ENCODE measurements around the gene PIGX.

PIGX gene

GRCh38 chr3:196754091-196754981 lies 42.2 kb downstream of the PIGX start:
- in situ Hi-C loops (cut with MboI; ENCODE audit: low sequenced_read_pairs): no loop called here

GRCh38 chr3:196756732-196757131 lies 44.6 kb downstream of the PIGX start:
- in situ Hi-C loops (cut with MboI; ENCODE audit: low sequenced_read_pairs): no loop called here

- in situ Hi-C loops (cut with MboI; ENCODE audit: low sequenced_read_pairs): no loop called here
Measured at GRCh38 chr3:196757876-196758739, 45.9 kb downstream of the PIGX start.

DNA sequence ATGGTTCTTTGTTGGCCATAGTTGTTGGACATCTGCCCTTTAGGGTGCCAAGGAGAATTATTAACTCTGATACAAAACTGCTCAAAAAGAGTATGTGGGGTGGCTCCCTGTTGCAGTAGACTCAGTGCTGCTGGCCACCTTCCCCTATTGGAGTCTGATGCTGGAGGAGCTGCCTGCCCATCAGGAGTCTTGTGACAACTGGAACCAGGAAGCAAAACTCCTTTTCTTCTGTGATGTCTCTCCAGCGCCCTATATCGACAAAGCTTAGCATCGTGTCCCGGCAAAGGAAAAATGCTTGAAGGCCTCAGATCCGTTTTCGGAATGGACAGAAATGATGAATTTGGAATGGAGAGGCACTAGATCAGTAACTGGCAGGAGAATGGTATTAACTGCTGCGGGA lies 51.0 kb downstream of the PIGX start:
- in situ Hi-C loops (cut with MboI; ENCODE audit: low sequenced_read_pairs): no loop called here

DNA sequence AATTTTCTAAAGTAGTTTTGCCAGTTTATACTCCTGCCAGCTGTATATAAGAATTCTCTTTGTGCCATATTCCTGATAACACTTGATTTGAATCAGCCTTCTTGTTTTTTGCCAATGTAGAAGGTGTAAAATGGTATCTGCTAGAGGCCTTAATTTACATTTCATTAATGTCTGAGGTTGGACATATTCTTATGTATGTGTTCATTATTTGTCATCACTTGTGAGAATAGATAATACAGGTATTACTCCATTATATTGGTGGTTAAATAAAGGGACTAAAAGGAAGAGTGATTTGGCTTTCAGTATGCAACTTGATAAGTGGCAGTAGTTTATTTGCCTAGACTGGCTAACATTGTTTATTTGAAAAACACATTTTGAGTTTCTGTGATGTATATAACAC lies 53.3 kb downstream of the PIGX start:
- in situ Hi-C loops (cut with MboI; ENCODE audit: low sequenced_read_pairs): no loop called here

DNA sequence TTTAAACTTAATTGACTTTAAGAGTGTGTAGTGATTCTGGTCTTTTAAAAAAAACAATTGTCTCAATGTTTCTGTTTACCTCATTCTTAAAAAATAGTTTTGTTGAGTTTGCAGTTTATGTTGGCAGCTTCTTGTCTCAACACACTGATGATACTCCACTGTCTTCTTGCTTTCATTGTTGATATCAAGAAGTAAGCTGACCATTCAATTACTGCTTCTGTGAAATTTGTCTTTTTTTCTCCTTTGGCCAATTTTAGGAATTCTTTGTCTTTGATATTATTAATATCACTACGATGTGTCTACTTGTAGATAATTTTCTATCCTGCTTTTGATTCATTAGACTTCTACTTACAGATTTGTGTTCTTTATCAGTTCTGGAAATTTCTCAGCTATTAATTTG lies 58.9 kb downstream of the PIGX start:
- in situ Hi-C loops (cut with MboI; ENCODE audit: low sequenced_read_pairs): no loop called here

DNA sequence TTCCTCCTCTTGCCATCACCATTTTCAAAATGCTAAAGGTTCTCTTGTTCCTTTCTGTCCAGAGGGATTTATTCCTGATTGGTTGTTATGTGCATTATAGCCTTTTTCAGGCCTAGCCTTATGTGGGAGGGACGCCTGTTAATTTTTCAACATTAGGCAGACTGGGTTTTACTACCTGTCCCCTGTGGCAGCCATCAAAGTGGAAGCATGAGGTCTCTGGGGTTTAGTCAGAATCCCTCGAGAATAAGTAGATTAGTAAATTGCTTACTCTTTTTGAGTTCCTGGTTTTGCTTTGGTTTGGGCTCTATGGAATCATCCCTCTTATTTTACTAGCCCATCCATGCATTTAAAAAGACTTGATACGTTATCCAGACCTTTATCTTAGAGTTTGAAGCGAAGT lies 59.9 kb downstream of the PIGX start:
- in situ Hi-C loops (cut with MboI; ENCODE audit: low sequenced_read_pairs): no loop called here

GRCh38 chr3:196772897-196773296 lies 60.7 kb downstream of the PIGX start:
- in situ Hi-C loops (cut with MboI; ENCODE audit: low sequenced_read_pairs): no loop called here

DNA sequence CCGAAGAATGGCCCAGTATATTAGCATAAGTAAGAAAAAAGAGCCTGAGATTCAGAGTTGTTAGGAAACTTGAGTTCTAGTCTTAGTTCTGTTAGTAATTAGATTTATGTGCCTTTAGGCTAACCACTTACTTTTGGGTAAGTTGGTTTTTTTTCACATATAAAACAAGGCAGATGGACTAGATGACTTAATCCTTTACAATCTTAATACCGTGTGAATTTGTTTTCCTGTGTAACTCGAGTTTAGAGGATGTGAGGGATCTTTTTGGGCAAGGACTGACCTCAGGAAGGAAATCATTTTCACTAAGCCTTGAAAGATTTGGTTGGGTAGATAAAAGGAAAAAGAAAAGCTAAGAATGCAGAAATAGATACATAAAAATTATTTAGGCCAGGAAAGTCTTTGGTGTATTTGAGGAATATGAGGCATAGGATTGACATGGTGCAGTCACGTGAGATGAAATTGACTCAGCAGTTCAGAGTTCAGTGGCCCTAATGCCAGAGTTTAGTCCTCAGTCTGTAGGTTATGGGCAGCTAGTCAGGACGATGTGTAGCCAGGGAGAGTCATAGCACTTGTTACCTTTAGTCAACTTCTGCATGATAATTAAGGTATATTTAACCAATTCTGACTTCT lies 62.1 kb downstream of the PIGX start:
- in situ Hi-C loops (cut with MboI; ENCODE audit: low sequenced_read_pairs): no loop called here

GRCh38 chr3:196774848-196775422 lies 62.8 kb downstream of the PIGX start:
- in situ Hi-C loops (cut with MboI; ENCODE audit: low sequenced_read_pairs): no loop called here

DNA sequence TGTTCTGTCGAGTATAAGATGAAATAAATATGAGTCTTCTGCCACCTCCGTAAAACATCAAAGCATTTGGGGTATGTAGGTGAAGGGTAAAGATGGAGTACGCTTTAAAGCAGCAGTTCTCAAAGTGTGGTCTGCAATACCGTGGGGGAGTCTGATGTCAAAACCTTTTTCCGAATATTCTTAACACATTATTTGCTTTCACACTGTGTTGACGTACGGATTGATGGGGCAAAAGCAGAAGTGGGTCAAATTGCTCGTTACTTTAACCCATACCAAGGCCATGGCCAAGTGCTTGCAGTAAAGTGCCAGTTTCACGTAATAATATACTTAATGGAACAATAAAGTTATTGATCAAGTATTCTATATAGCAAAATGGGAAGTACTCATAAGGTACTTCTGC lies 63.8 kb downstream of the PIGX start:
- in situ Hi-C loops (cut with MboI; ENCODE audit: low sequenced_read_pairs): no loop called here

GRCh38 chr3:196777836-196778235 lies 65.7 kb downstream of the PIGX start:
- in situ Hi-C loops (cut with MboI; ENCODE audit: low sequenced_read_pairs): no loop called here

- in situ Hi-C loops (cut with MboI; ENCODE audit: low sequenced_read_pairs): no loop called here
Measured at GRCh38 chr3:196778755-196779154, 66.6 kb downstream of the PIGX start.

DNA sequence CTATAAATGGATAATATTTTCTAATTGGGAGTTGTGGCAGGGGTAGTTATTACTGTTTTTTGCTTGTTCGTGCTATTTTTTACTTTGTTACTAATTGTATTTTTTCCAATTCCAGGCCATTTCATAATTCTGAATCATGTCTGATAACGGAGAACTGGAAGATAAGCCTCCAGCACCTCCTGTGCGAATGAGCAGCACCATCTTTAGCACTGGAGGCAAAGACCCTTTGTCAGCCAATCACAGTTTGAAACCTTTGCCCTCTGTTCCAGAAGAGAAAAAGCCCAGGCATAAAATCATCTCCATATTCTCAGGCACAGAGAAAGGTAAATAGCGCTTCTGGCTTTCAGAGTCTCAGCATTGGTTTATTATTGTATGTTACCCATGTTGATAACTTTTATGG lies 70.3 kb downstream of the PIGX start:
- in situ Hi-C loops (cut with MboI; ENCODE audit: low sequenced_read_pairs): no loop called here
